Measurements from ENCODE around the gene HIVEP3. TPM values are rescaled to one million over a fixed set of nuclear protein-coding genes. Genes with fewer than 3 reads are reported as not detected.
A peak's percentile ranks its signal among the peaks of the same experiment; 100 is the strongest.

The HIVEP3 gene
- total RNA-seq, 4 donors from 2014 or later: 4.6 to 8.3 (median 6.5) TPM

- H3K4me1 ChIP-seq: peaks cover 6 to 20% (median 9%) of the 10 kb centered on the region in 4 donors
- H3K9me3 ChIP-seq: no peaks in the 10 kb centered on the region
- no peak overlapping the region for H3K4me3 ChIP-seq
- H3K27me3 ChIP-seq: no peaks in the 10 kb centered on the region
- peak in 2 of 3 donors; percentile 60 to 80 for DNase-seq
- H3K27ac ChIP-seq: peak overlapping the region in 3 of 4 donors; percentile 41 to 92 (median 67)
- no peaks in the 10 kb centered on the region for H3K36me3 ChIP-seq
- TF ChIP-seq CTCF (IDR thresholded peaks at IDR 0.05): no peak
- peak in 1 of 2 donors; percentile 19 for TF ChIP-seq POLR2A (IDR thresholded peaks at IDR 0.05)
Observed at GRCh38 chr1:41515131-41515678, 403.5 kb downstream of the HIVEP3 start.

DNA sequence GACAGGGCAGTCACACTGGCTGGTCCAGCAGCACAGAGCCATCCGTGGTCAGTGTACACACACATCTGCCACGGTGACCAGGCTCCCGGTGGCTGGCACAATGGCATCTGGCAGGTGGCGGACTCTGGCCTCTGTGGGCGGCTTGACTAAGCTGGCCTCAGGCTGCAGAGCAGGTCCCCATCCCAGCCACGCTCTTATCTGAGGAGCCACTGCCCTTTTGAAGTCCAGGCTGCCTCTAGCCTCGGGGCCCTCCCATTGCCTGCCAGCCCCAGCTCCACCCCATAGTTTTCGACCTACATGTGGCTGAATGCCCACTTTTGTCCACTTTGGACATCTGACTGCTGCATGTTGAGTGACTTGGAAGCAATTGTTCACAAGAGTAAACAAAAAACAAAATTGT, 404.3 kb downstream of the HIVEP3 start:
- Histone ChIP-seq H3K9me3 (no peaks in the 10 kb centered on the region), H3K4me3 (no peak overlapping the region), H3K36me3 (no peaks in the 10 kb centered on the region), H3K4me1 (peaks cover 6 to 20% (median 9%) of the 10 kb centered on the region in 4 donors), H3K27me3 (no peaks in the 10 kb centered on the region), H3K27ac (peak overlapping the region in 3 of 4 donors; percentile 41 to 92 (median 67))
- DNase-seq: peak in 2 of 3 donors; percentile 87 to 88
- TF ChIP-seq POLR2A (IDR thresholded peaks at IDR 0.05) (no peak), CTCF (IDR thresholded peaks at IDR 0.05) (no peak)

DNA sequence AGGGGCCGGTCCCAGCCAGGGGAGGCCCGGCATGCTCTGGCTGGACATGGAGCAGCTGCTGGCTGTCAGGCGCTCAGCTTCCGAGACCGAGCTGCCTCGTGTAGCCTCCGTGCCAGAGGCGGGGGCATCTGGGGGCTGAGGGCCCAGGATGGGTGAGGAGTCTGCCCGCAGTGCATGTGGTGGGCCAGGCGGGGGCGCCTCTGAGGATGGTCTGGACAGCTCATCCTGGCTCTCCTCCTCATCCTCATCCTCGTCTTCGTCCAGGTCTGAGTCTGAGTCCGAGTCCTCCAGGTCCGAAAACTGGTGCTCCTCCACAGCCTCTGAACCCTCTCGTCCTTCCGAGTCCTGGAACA, 405.4 kb downstream of the HIVEP3 start:
- TF ChIP-seq POLR2A (IDR thresholded peaks at IDR 0.05): no peak
- TF ChIP-seq CTCF (IDR thresholded peaks at IDR 0.05): peak in 1 of 6 experiments; percentile 9
- Histone ChIP-seq H3K4me3 (no peak overlapping the region), H3K36me3 (no peaks in the 10 kb centered on the region), H3K9me3 (no peaks in the 10 kb centered on the region), H3K4me1 (peaks cover 6 to 20% (median 9%) of the 10 kb centered on the region in 4 donors), H3K27ac (no peak overlapping the region), H3K27me3 (no peaks in the 10 kb centered on the region)
- DNase-seq: no peak

DNA sequence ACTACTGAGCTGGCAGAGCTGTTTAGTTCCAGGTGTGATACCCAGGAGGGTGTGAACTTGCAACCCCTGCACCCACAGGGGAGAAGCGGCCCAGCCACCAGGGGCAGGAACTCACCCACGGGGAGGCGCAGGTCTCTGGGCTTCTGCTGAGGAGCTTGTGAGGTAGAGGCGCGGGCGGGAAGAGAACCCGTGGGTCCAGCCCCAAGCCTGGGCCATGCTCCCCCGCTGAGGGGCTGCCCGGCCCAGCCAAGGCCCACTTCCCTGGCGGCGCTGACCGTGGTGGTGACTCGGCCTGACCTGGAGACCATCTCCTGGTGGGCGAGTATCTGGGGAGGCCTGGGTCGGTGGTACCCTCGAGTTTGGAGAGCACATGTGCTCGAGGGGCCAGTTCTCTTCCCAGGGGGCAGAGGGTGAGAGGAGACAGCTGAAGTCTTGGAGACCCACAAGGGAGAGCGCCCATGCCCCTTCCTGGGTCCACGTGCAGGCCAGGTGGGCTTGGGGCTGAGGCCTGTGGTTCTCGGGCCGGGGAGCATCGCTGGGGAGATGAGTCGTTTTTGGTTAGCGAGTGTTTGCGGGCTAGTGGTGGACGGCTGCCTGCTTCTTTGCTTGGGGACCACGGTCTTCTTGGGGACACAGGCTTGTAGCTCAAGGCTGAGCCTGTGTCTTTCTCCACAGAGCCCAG, 405.9 kb downstream of the HIVEP3 start:
- H3K4me1 ChIP-seq: peaks cover 6 to 20% (median 9%) of the 10 kb centered on the region in 4 donors
- H3K36me3 ChIP-seq: no peaks in the 10 kb centered on the region
- H3K27me3 ChIP-seq: no peaks in the 10 kb centered on the region
- H3K9me3 ChIP-seq: no peaks in the 10 kb centered on the region
- TF ChIP-seq CTCF (IDR thresholded peaks at IDR 0.05): no peak
- no peak for TF ChIP-seq POLR2A (IDR thresholded peaks at IDR 0.05)
- no peak for DNase-seq
- no peak overlapping the region for H3K27ac ChIP-seq
- no peak overlapping the region for H3K4me3 ChIP-seq

GRCh38 chr1:41511239-41511540, 407.5 kb downstream of the HIVEP3 start:
- Histone ChIP-seq H3K4me1 (peaks cover 3 to 13% (median 5%) of the 10 kb centered on the region in 4 donors), H3K27ac (no peak overlapping the region), H3K9me3 (no peaks in the 10 kb centered on the region), H3K27me3 (no peaks in the 10 kb centered on the region), H3K4me3 (no peak overlapping the region), H3K36me3 (no peaks in the 10 kb centered on the region)
- no peak for TF ChIP-seq CTCF (IDR thresholded peaks at IDR 0.05)
- TF ChIP-seq POLR2A (IDR thresholded peaks at IDR 0.05): no peak
- no peak for DNase-seq
